HCT116 (cell line): ENCODE measurements around the gene FARSA. TPM values are rescaled to one million over a fixed set of nuclear protein-coding genes. Genes with fewer than 3 reads are reported as not detected.
A peak's percentile ranks its signal among the peaks of the same experiment; 100 is the strongest.

Experiments used
- ATAC-seq: fragments of 200-7000 bp; cut with Tn5 transposase; 2 replicates; pipeline ENCODE4 v1.9.1; 2020; ENCODE audit warnings: mild to moderate bottlenecking, moderate library complexity
- BruUV-seq: library from RNA; stranded (reverse); fragments of 400-500 nt; replicated peaks from 2 replicates; lab custom pipeline; 2021; lab: Mats Ljungman, UMichigan
- CTCF ChIA-PET: fragments of 300-600 bp; sonication (Branson Sonifier 250); formaldehyde crosslinking; loops from one replicate; lab custom pipeline; 2021; ENCODE audit warnings: antibody characterized with exemption; lab: Charles Lee
- POLR2A ChIA-PET: fragments of 300-600, 350-600 bp; sonication (Branson Sonifier 250); formaldehyde crosslinking; loops from one replicate; lab custom pipeline; 2021; ENCODE audit warnings: antibody characterized with exemption; lab: Charles Lee
- RAD21 ChIA-PET, 2 experiments: fragments of 300-600 bp; sonication (Branson Sonifier 250); formaldehyde crosslinking; loops; one replicate each; lab custom pipeline; 2023; ENCODE audit warnings: low total read pairs in 2 of 2; ENCODE audit not compliant: uncharacterized antibody in 2 of 2, unreplicated experiment in 2 of 2, low non-redundant PET in 1 of 2; lab: Charles Lee
- DNase-seq: peaks from one replicate; pipeline ENCODE4 v3.0.0-alpha.2; 2010; ENCODE audit warnings: low read depth, low spot score
- H2AFZ ChIP-seq: fragments of 200-600 bp; shearing (Covaris generic), sonication (generic); 2 replicates; pipeline ENCODE4 v1.6.1; 2017; ENCODE audit warnings: low read depth, mixed run types, mixed read lengths, antibody characterized with exemption, low read length; ENCODE audit not compliant: poor library complexity, severe bottlenecking
- H3K27ac ChIP-seq: 2 replicates; pipeline ENCODE4 v1.5.1; 2012; ENCODE audit warnings: low read depth, low read length
- H3K27me3 ChIP-seq: fragments of 200-600 bp; sonication (generic); 2 replicates; pipeline ENCODE4 v1.6.1; 2016; ENCODE audit warnings: mixed run types, low read length, mixed read lengths; ENCODE audit not compliant: insufficient read depth
- H3K36me3 ChIP-seq, 2 experiments: fragments of 200-500 bp in 1 of 2; fragments of 200-600 bp in 1 of 2; sonication (Bioruptor generic) in 1 of 2; sonication (generic) in 1 of 2; 2 replicates each; pipeline versions ENCODE4 v1.5.1 to v1.6.1; 2014 to 2016; ENCODE audit warnings: low read length in 2 of 2, inconsistent platforms in 1 of 2, mixed read lengths in 1 of 2, mixed run types in 1 of 2; ENCODE audit not compliant: insufficient read depth in 2 of 2, control insufficient read depth in 1 of 2
- H3K4me1 ChIP-seq, 2 experiments: fragments of 200-600 bp in 1 of 2; sonication (generic) in 1 of 2; 2 replicates each; pipeline versions ENCODE4 v1.5.1 to v1.6.1; 2012 to 2017; ENCODE audit warnings: low read length in 2 of 2, inconsistent platforms in 1 of 2, mild to moderate bottlenecking in 1 of 2, mixed read lengths in 1 of 2, mixed run types in 1 of 2, moderate library complexity in 1 of 2; ENCODE audit not compliant: insufficient read depth in 2 of 2, control insufficient read depth in 1 of 2
- H3K4me2 ChIP-seq: fragments of 200-600 bp; sonication (generic); 2 replicates; pipeline ENCODE4 v1.6.1; 2017; ENCODE audit warnings: mixed run types, low read length, mixed read lengths
- H3K4me3 ChIP-seq, 2 experiments: fragments of 200-600 bp in 1 of 2; sonication (generic) in 1 of 2; replicated peaks in 1 of 2; 2 replicates each; pipeline ENCODE4 v1.5.1; 2011 to 2016; ENCODE audit warnings: low read length in 2 of 2, control low read depth in 1 of 2, low read depth in 1 of 2, mild to moderate bottlenecking in 1 of 2, mixed read lengths in 1 of 2, mixed run types in 1 of 2
- H3K79me2 ChIP-seq: fragments of 200-600 bp; sonication (generic); 2 replicates; pipeline ENCODE4 v1.6.1; 2017; ENCODE audit warnings: mild to moderate bottlenecking, mixed run types, low read length, moderate library complexity, mixed read lengths; ENCODE audit not compliant: insufficient read depth
- H3K9ac ChIP-seq: fragments of 200-600 bp; sonication (generic); 2 replicates; pipeline ENCODE4 v1.6.1; 2016; ENCODE audit warnings: low read length, mixed read lengths
- H3K9me2 ChIP-seq: fragments of 200-600 bp; sonication (generic), shearing (Covaris generic); 2 replicates; pipeline ENCODE4 v1.6.1; 2017; ENCODE audit warnings: mixed run types, mild to moderate bottlenecking, moderate library complexity; ENCODE audit not compliant: insufficient read depth
- H3K9me3 ChIP-seq, 2 experiments: fragments of 200-500 bp in 1 of 2; fragments of 200-600 bp in 1 of 2; sonication (Bioruptor generic) in 1 of 2; sonication (generic) in 1 of 2; 2 replicates each; pipeline ENCODE4 v1.6.1; 2014 to 2017; ENCODE audit warnings: low read length in 2 of 2, mixed read lengths in 2 of 2, inconsistent platforms in 1 of 2, low read depth in 1 of 2, mild to moderate bottlenecking in 1 of 2, mixed run types in 1 of 2, moderate library complexity in 1 of 2; ENCODE audit not compliant: control insufficient read depth in 1 of 2, insufficient read depth in 1 of 2
- H4K20me1 ChIP-seq: fragments of 200-600 bp; sonication (generic), shearing (Covaris generic); 2 replicates; pipeline ENCODE4 v1.6.1; 2017; ENCODE audit warnings: mixed run types, mild to moderate bottlenecking, moderate library complexity; ENCODE audit not compliant: insufficient read depth
- ATF3 ChIP-seq: IDR thresholded peaks from 2 replicates; pipeline ENCODE4 v1.6.1; 2012
- ELF1 ChIP-seq: IDR thresholded peaks from 2 replicates; pipeline ENCODE4 v1.6.1; 2012; ENCODE audit warnings: low read depth, borderline replicate concordance
- RAD21 ChIP-seq: IDR thresholded peaks from 2 replicates; pipeline ENCODE4 v1.6.1; 2012; ENCODE audit warnings: low read depth, mild to moderate bottlenecking
- YY1 ChIP-seq: IDR thresholded peaks from 2 replicates; pipeline ENCODE4 v1.6.1; 2011; ENCODE audit warnings: low read length, low read depth, moderate library complexity, mild to moderate bottlenecking; ENCODE audit not compliant: insufficient replicate concordance; ENCODE audit errors: extremely low read depth
- intact Hi-C: fragments of 100-400 bp; cut with micrococcal nuclease; formaldehyde crosslinking; loops from 2 replicates; pipeline ENCODE4 v1.10.0; 2022
- total RNA-seq: library from RNA; stranded (reverse); gene quantifications from one replicate; pipeline ENCODE4 v1.2.1, GENCODE V29; 2021; ENCODE audit not compliant: unreplicated experiment

The FARSA gene
- total RNA-seq, 1 experiment from 2014 or later = 129 TPM

DNA sequence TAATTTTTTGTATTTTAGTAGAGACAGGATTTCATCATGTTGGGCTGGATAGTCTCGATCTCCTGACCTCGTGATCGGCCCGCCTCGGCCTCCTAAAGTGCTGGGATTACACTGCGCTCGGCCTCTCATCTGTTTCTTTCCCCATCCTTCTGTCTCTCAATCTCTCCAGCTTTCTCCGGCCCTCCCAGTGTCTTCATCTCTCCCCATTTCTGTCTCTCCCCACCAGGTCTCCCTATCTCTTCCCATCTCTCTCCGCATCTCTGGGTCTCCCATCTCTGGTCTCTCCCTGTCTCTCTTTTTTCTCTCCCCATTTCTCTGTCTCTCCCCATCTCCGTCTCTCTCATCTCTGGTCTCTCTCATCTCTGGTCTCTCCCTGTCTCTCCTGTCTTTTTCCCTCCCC lies 49.6 kb upstream of the FARSA start:
- Histone ChIP-seq H3K9ac (peak overlapping the region; percentile 21; the same call in 1 of the 2 replicates), H3K27me3 (no peaks in the 10 kb centered on the region), H3K4me2 (peak overlapping the region; percentile 55), H3K36me3 (no peaks in the 10 kb centered on the region), H3K4me1 (peaks cover 21 to 29% of the 10 kb centered on the region in 2 experiments; a peak in 3 of 4 replicates), H3K4me3 (no peak overlapping the region), H3K27ac (no peak overlapping the region), H2AFZ (peak overlapping the region; percentile 66), H4K20me1 (no peaks in the 10 kb centered on the region), H3K9me2 (no peaks in the 10 kb centered on the region), H3K79me2 (no peaks in the 10 kb centered on the region)
- CTCF ChIA-PET = interaction anchor here (1.0 to 2.2 kb wide), 4 partner anchors 75 to 111 kb away, joined by 3 to 27 read pairs (median 4); no protein-coding TSS in a partner anchor
- RAD21 ChIA-PET = interaction anchor here (1.0 to 1.6 kb wide), 2 partner anchors 78 to 111 kb away, joined by 3 to 5 read pairs; no protein-coding TSS in a partner anchor
- POLR2A ChIA-PET = interaction anchor here (1.0 kb wide), 1 partner anchor 111 kb away, joined by 3 read pairs; no protein-coding TSS in a partner anchor
- no peak for DNase-seq
- no TSS peak for BruUV-seq
- intact Hi-C loops = loop anchor here (1.0 kb wide), 3 partner anchors 51 to 111 kb away; no protein-coding TSS in a partner anchor
- peak; percentile 5 for ATAC-seq
- TF ChIP-seq ELF1 = no peak
- TF ChIP-seq ATF3 = no peak
- no peak for TF ChIP-seq YY1
- TF ChIP-seq, all 23 proteins: peak for 0
- H3K9me3 ChIP-seq = no peaks in the 10 kb centered on the region

DNA sequence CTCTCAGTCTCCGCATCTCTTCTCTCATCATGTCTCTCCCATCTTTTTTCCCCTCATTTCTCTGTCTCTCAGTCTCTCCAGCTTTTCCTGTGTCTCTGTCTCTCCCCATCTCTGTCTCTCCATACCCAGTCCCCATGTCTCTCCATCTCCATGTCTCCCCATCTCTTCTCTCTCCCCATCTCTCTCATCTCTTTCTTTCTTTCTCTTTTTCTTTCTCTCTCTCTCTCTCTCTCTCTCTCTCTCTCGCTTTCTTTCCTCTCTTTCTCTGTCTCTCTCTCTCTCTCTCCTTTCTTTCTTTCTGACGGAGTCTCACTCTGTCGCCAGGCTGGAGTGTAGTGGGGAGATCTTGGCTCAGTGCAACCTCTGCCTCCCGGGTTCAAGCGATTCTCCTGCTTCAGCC lies 49.1 kb upstream of the FARSA start:
- TF ChIP-seq RAD21 = no peak
- BruUV-seq = no TSS peak
- DNase-seq (no peak), ATAC-seq (no peak)
- Histone ChIP-seq H3K79me2 (no peaks in the 10 kb centered on the region), H3K4me3 (no peak overlapping the region), H2AFZ (no peak overlapping the region), H3K9ac (no peak overlapping the region), H3K9me2 (no peaks in the 10 kb centered on the region), H3K36me3 (no peaks in the 10 kb centered on the region), H3K4me2 (no peak overlapping the region), H4K20me1 (no peaks in the 10 kb centered on the region), H3K4me1 (peaks cover 21 to 33% of the 10 kb centered on the region in 2 experiments; a peak in 3 of 4 replicates), H3K27me3 (no peaks in the 10 kb centered on the region), H3K27ac (no peak overlapping the region), H3K9me3 (no peaks in the 10 kb centered on the region)
- ChIA-PET POLR2A (interaction anchor here (1.0 kb wide), 1 partner anchor 112 kb away, joined by 3 read pairs; no protein-coding TSS in a partner anchor), CTCF (interaction anchor here (1.5 to 8.0 kb wide), 3 partner anchors 75 to 111 kb away, joined by 3 to 94 read pairs (median 27); no protein-coding TSS in a partner anchor), RAD21 (no interaction called here)
- intact Hi-C loops = loop anchor here (1.0 kb wide), 3 partner anchors 52 to 112 kb away; no protein-coding TSS in a partner anchor
